GM12801 (cell line): Measurements from ENCODE around the gene FGF1.

Experiments
- CTCF ChIP-seq: IDR thresholded peaks from one replicate; pipeline ENCODE4 v1.5.1; 2011; ENCODE audit warnings: control low read depth; ENCODE audit not compliant: insufficient read length; ENCODE audit errors: extremely low read depth

The FGF1 gene

GRCh38 chr5:142544946-142545649, 140.8 kb downstream of the FGF1 start:
- no peak for TF ChIP-seq CTCF

- TF ChIP-seq CTCF: no peak
Observed at GRCh38 chr5:142544071-142544753, 141.7 kb downstream of the FGF1 start.

GRCh38 chr5:142542906-142543305, 143.0 kb downstream of the FGF1 start:
- TF ChIP-seq CTCF: no peak
